Stimulated activated naive CD8-positive, alpha-beta T cell treated with anti-CD3 and anti-CD28 coated beads, Interleukin-15, Interleukin-2, amounts not matched to agents 100 ng/mL and 50 ng/mL, for 24 hours (primary cell): ENCODE data around the gene SARDH.

Experiments used
- H3K27ac Mint-ChIP-seq: one replicate; pipeline ENCODE4 v1.8.0; 2021; ENCODE audit warnings: mild to moderate bottlenecking, mixed read lengths
- H3K27me3 Mint-ChIP-seq: one replicate; pipeline ENCODE4 v1.8.0; 2021; ENCODE audit warnings: mixed read lengths
- H3K36me3 Mint-ChIP-seq: one replicate; pipeline ENCODE4 v1.8.0; 2021; ENCODE audit warnings: low read depth, mixed read lengths
- H3K4me1 Mint-ChIP-seq: one replicate; pipeline ENCODE4 v1.8.0; 2021; ENCODE audit warnings: low read depth, mixed read lengths
- H3K4me3 Mint-ChIP-seq: one replicate; pipeline ENCODE4 v1.8.0; 2021; ENCODE audit warnings: mild to moderate bottlenecking, mixed read lengths
- H3K9me3 Mint-ChIP-seq: one replicate; pipeline ENCODE4 v1.8.0; 2021; ENCODE audit warnings: mixed read lengths

The SARDH gene

GRCh38 chr9:133659516-133659915, 78.6 kb downstream of the SARDH start:
- Mint-ChIP-seq H3K9me3 (no peaks in the 10 kb centered on the region), H3K36me3 (no peaks in the 10 kb centered on the region), H3K4me3 (no peak overlapping the region), H3K4me1 (peaks cover 9% of the 10 kb centered on the region), H3K27ac (no peak overlapping the region), H3K27me3 (peaks cover 47% of the 10 kb centered on the region)

GRCh38 chr9:133658442-133659431, 79.4 kb downstream of the SARDH start:
- peaks cover 47% of the 10 kb centered on the region for H3K27me3 Mint-ChIP-seq
- H3K27ac Mint-ChIP-seq: no peak overlapping the region
- no peaks in the 10 kb centered on the region for H3K36me3 Mint-ChIP-seq
- H3K4me1 Mint-ChIP-seq: peaks cover 9% of the 10 kb centered on the region
- no peak overlapping the region for H3K4me3 Mint-ChIP-seq
- no peaks in the 10 kb centered on the region for H3K9me3 Mint-ChIP-seq

- Mint-ChIP-seq H3K4me3 (no peak overlapping the region), H3K27me3 (peaks cover 47% of the 10 kb centered on the region), H3K36me3 (no peaks in the 10 kb centered on the region), H3K27ac (no peak overlapping the region), H3K9me3 (no peaks in the 10 kb centered on the region), H3K4me1 (peaks cover 9% of the 10 kb centered on the region)
Measured at GRCh38 chr9:133657120-133657661, 81.0 kb downstream of the SARDH start.

GRCh38 chr9:133656211-133657119, 81.7 kb downstream of the SARDH start:
- Mint-ChIP-seq H3K4me1 (peaks cover 9% of the 10 kb centered on the region), H3K27me3 (peaks cover 47% of the 10 kb centered on the region), H3K27ac (no peak overlapping the region), H3K4me3 (no peak overlapping the region), H3K9me3 (no peaks in the 10 kb centered on the region), H3K36me3 (no peaks in the 10 kb centered on the region)

GRCh38 chr9:133655701-133656100, 82.5 kb downstream of the SARDH start:
- no peak overlapping the region for H3K4me3 Mint-ChIP-seq
- H3K36me3 Mint-ChIP-seq: no peaks in the 10 kb centered on the region
- peaks cover 47% of the 10 kb centered on the region for H3K27me3 Mint-ChIP-seq
- no peak overlapping the region for H3K27ac Mint-ChIP-seq
- H3K4me1 Mint-ChIP-seq: peaks cover 9% of the 10 kb centered on the region
- H3K9me3 Mint-ChIP-seq: no peaks in the 10 kb centered on the region

- no peaks in the 10 kb centered on the region for H3K9me3 Mint-ChIP-seq
- H3K36me3 Mint-ChIP-seq: no peaks in the 10 kb centered on the region
- H3K27ac Mint-ChIP-seq: no peak overlapping the region
- peaks cover 44% of the 10 kb centered on the region for H3K27me3 Mint-ChIP-seq
- H3K4me1 Mint-ChIP-seq: peaks cover 9% of the 10 kb centered on the region
- no peak overlapping the region for H3K4me3 Mint-ChIP-seq
Measured at GRCh38 chr9:133654736-133655657, 83.2 kb downstream of the SARDH start.

- Mint-ChIP-seq H3K4me1 (peaks cover 5% of the 10 kb centered on the region), H3K36me3 (no peaks in the 10 kb centered on the region), H3K9me3 (no peaks in the 10 kb centered on the region), H3K27ac (no peak overlapping the region), H3K27me3 (peaks cover 35% of the 10 kb centered on the region), H3K4me3 (no peak overlapping the region)
Measured at GRCh38 chr9:133653638-133654037, 84.5 kb downstream of the SARDH start.

GRCh38 chr9:133650026-133650425, 88.1 kb downstream of the SARDH start:
- Mint-ChIP-seq H3K4me1 (no peaks in the 10 kb centered on the region), H3K36me3 (no peaks in the 10 kb centered on the region), H3K4me3 (no peak overlapping the region), H3K27me3 (peaks cover 1% of the 10 kb centered on the region), H3K27ac (no peak overlapping the region), H3K9me3 (no peaks in the 10 kb centered on the region)

GRCh38 chr9:133649194-133649593, 89.0 kb downstream of the SARDH start:
- no peaks in the 10 kb centered on the region for H3K9me3 Mint-ChIP-seq
- no peak overlapping the region for H3K27ac Mint-ChIP-seq
- no peaks in the 10 kb centered on the region for H3K4me1 Mint-ChIP-seq
- no peak overlapping the region for H3K4me3 Mint-ChIP-seq
- no peaks in the 10 kb centered on the region for H3K36me3 Mint-ChIP-seq
- H3K27me3 Mint-ChIP-seq: no peaks in the 10 kb centered on the region

GRCh38 chr9:133647765-133648469, 90.2 kb downstream of the SARDH start:
- no peaks in the 10 kb centered on the region for H3K36me3 Mint-ChIP-seq
- H3K4me3 Mint-ChIP-seq: no peak overlapping the region
- no peaks in the 10 kb centered on the region for H3K9me3 Mint-ChIP-seq
- no peaks in the 10 kb centered on the region for H3K4me1 Mint-ChIP-seq
- H3K27me3 Mint-ChIP-seq: no peaks in the 10 kb centered on the region
- no peak overlapping the region for H3K27ac Mint-ChIP-seq

GRCh38 chr9:133647148-133647547, 91.0 kb downstream of the SARDH start:
- Mint-ChIP-seq H3K27ac (no peak overlapping the region), H3K27me3 (no peaks in the 10 kb centered on the region), H3K36me3 (no peaks in the 10 kb centered on the region), H3K4me3 (no peak overlapping the region), H3K9me3 (no peaks in the 10 kb centered on the region), H3K4me1 (no peaks in the 10 kb centered on the region)

GRCh38 chr9:133645021-133645765, 93.0 kb downstream of the SARDH start:
- no peak overlapping the region for H3K4me3 Mint-ChIP-seq
- no peaks in the 10 kb centered on the region for H3K4me1 Mint-ChIP-seq
- no peaks in the 10 kb centered on the region for H3K9me3 Mint-ChIP-seq
- no peaks in the 10 kb centered on the region for H3K27me3 Mint-ChIP-seq
- no peaks in the 10 kb centered on the region for H3K36me3 Mint-ChIP-seq
- H3K27ac Mint-ChIP-seq: no peak overlapping the region
